H9 (cell line): Measurements from ENCODE around the gene SOD1. TPM values are rescaled to one million over a fixed set of nuclear protein-coding genes. Genes with fewer than 3 reads are reported as not detected.

Source experiments
- DNase-seq: peaks from one replicate; pipeline ENCODE4 v3.0.0-alpha.2; 2017
- H2AFZ ChIP-seq: one replicate; pipeline ENCODE4 v1.6.1; 2013; ENCODE audit warnings: mild to moderate bottlenecking, low read length, control low read depth, moderate library complexity
- H2AK5ac ChIP-seq: 2 replicates; pipeline ENCODE4 v1.6.1; 2013; ENCODE audit warnings: low read length, control low read depth, mixed read lengths; ENCODE audit not compliant: insufficient read length
- H2BK120ac ChIP-seq: one replicate; pipeline ENCODE4 v1.6.1; 2013; ENCODE audit warnings: low read depth, mild to moderate bottlenecking, low read length, control low read depth, inconsistent platforms; ENCODE audit not compliant: poor library complexity, severe bottlenecking
- H2BK12ac ChIP-seq: 2 replicates; pipeline ENCODE4 v1.6.1; 2013; ENCODE audit warnings: low read length, control low read depth, mixed read lengths, low read depth; ENCODE audit not compliant: insufficient read length
- H2BK15ac ChIP-seq: 2 replicates; pipeline ENCODE4 v1.6.1; 2013; ENCODE audit warnings: low read depth, low read length, control low read depth
- H2BK20ac ChIP-seq: one replicate; pipeline ENCODE4 v1.6.1; 2013; ENCODE audit warnings: low read depth, mild to moderate bottlenecking, low read length, control low read depth, inconsistent platforms; ENCODE audit not compliant: poor library complexity, severe bottlenecking
- H2BK5ac ChIP-seq: 2 replicates; pipeline ENCODE4 v1.6.1; 2013; ENCODE audit warnings: low read length, control low read depth, mixed read lengths; ENCODE audit not compliant: insufficient read length
- H3K14ac ChIP-seq: 2 replicates; pipeline ENCODE4 v1.6.1; 2013; ENCODE audit warnings: low read length, control low read depth; ENCODE audit not compliant: insufficient read depth
- H3K18ac ChIP-seq: 2 replicates; pipeline ENCODE4 v1.6.1; 2013; ENCODE audit warnings: low read depth, mild to moderate bottlenecking, mixed read lengths, low read length, control low read depth; ENCODE audit not compliant: insufficient read length
- H3K23ac ChIP-seq: 2 replicates; pipeline ENCODE4 v1.6.1; 2013; ENCODE audit warnings: low read length, control low read depth, mixed read lengths, low read depth; ENCODE audit not compliant: insufficient read length
- H3K23me2 ChIP-seq: 2 replicates; pipeline ENCODE4 v1.6.1; 2013; ENCODE audit warnings: low read depth, mild to moderate bottlenecking, mixed read lengths, low read length, control low read depth; ENCODE audit not compliant: insufficient read length, poor library complexity, severe bottlenecking
- H3K27ac ChIP-seq: 2 replicates; pipeline ENCODE4 v1.5.1; 2013; ENCODE audit warnings: low read length, control low read depth, mixed read lengths, low read depth; ENCODE audit not compliant: insufficient read length
- H3K27me3 ChIP-seq: 2 replicates; pipeline ENCODE4 v1.6.1; 2013; ENCODE audit warnings: low read length, control low read depth, inconsistent platforms; ENCODE audit not compliant: insufficient read depth
- H3K4ac ChIP-seq: 2 replicates; pipeline ENCODE4 v1.6.1; 2013; ENCODE audit warnings: low read depth, mild to moderate bottlenecking, control low read depth, inconsistent platforms, low read length, moderate library complexity
- H3K4me1 ChIP-seq: 2 replicates; pipeline ENCODE4 v1.6.1; 2013; ENCODE audit warnings: low read length, control low read depth, inconsistent platforms; ENCODE audit not compliant: insufficient read depth
- H3K4me2 ChIP-seq: 2 replicates; pipeline ENCODE4 v1.6.1; 2013; ENCODE audit warnings: low read length, control low read depth, mixed read lengths; ENCODE audit not compliant: insufficient read length, insufficient read depth
- H3K56ac ChIP-seq: 2 replicates; pipeline ENCODE4 v1.6.1; 2013; ENCODE audit warnings: low read depth, mild to moderate bottlenecking, mixed read lengths, low read length, control low read depth; ENCODE audit not compliant: insufficient read length
- H3K79me1 ChIP-seq: 2 replicates; pipeline ENCODE4 v1.6.1; 2013; ENCODE audit warnings: low read depth, mild to moderate bottlenecking, moderate library complexity, low read length, control low read depth, inconsistent platforms; ENCODE audit not compliant: insufficient read depth, poor library complexity, severe bottlenecking
- H3K79me2 ChIP-seq: 2 replicates; pipeline ENCODE4 v1.6.1; 2013; ENCODE audit warnings: low read length, control low read depth, inconsistent platforms; ENCODE audit not compliant: insufficient read depth
- H3K9ac ChIP-seq: 2 replicates; pipeline ENCODE4 v1.6.1; 2013; ENCODE audit warnings: low read length, control low read depth, mixed read lengths; ENCODE audit not compliant: insufficient read length; ENCODE audit errors: extremely low read depth
- H3K9me3 ChIP-seq: one replicate; pipeline ENCODE4 v1.6.1; 2013; ENCODE audit warnings: low read depth, low read length, inconsistent platforms; ENCODE audit not compliant: control insufficient read depth
- H3T11ph ChIP-seq: one replicate; pipeline ENCODE4 v1.6.1; 2013; ENCODE audit warnings: mild to moderate bottlenecking, low read length, control low read depth, inconsistent platforms
- H4K20me1 ChIP-seq: one replicate; pipeline ENCODE4 v1.6.1; 2013; ENCODE audit not compliant: control insufficient read depth, insufficient read length, insufficient read depth
- H4K5ac ChIP-seq: 2 replicates; pipeline ENCODE4 v1.6.1; 2013; ENCODE audit warnings: low read depth, mild to moderate bottlenecking, mixed read lengths, low read length, control low read depth; ENCODE audit not compliant: insufficient read length
- H4K8ac ChIP-seq: replicated peaks from 2 replicates; pipeline ENCODE4 v1.6.1; 2013; ENCODE audit warnings: low read length, control low read depth, mixed read lengths, low read depth; ENCODE audit not compliant: insufficient read length
- H4K91ac ChIP-seq: 2 replicates; pipeline ENCODE4 v1.6.1; 2013; ENCODE audit warnings: low read depth, mild to moderate bottlenecking, moderate library complexity, mixed read lengths, low read length, control low read depth; ENCODE audit not compliant: insufficient read length
- H3K27ac Mint-ChIP-seq, 3 experiments: 2 replicates in 2 of 3; 3 replicates in 1 of 3; pipeline ENCODE4 v1.8.0; 2020 to 2021; ENCODE audit warnings: mixed read lengths in 3 of 3, mild to moderate bottlenecking in 1 of 3, moderate library complexity in 1 of 3
- H3K27me3 Mint-ChIP-seq: 2 replicates; pipeline ENCODE4 v1.8.0; 2021; ENCODE audit warnings: low read depth, mild to moderate bottlenecking, moderate library complexity, mixed read lengths
- H3K36me3 Mint-ChIP-seq, 3 experiments: 2 replicates in 2 of 3; 3 replicates in 1 of 3; pipeline ENCODE4 v1.8.0; 2020 to 2021; ENCODE audit warnings: low read depth in 3 of 3, mixed read lengths in 3 of 3; ENCODE audit not compliant: insufficient read depth in 1 of 3
- H3K4me1 Mint-ChIP-seq, 2 experiments: 2 replicates each; pipeline ENCODE4 v1.8.0; 2020; ENCODE audit warnings: mixed read lengths in 2 of 2
- H3K4me3 Mint-ChIP-seq, 2 experiments: 2 replicates in 1 of 2; 3 replicates in 1 of 2; pipeline ENCODE4 v1.8.0; 2020 to 2021; ENCODE audit warnings: mild to moderate bottlenecking in 2 of 2, mixed read lengths in 2 of 2, moderate library complexity in 1 of 2
- H3K9me3 Mint-ChIP-seq, 2 experiments: 2 replicates in 1 of 2; 3 replicates in 1 of 2; pipeline ENCODE4 v1.8.0; 2020; ENCODE audit warnings: mild to moderate bottlenecking in 2 of 2, mixed read lengths in 2 of 2, moderate library complexity in 1 of 2
- WGBS: extraction: QIAGEN DNeasy Blood & Tissue Kit; methylation state at CpG from one replicate; pipeline ENCODE4 v1.1.7; 2013; ENCODE audit warnings: missing lambda C conversion rate, low lambda C conversion rate, mixed read lengths; ENCODE audit not compliant: insufficient read length; ENCODE audit errors: extremely low coverage; 5-methylcytosine and 5-hydroxymethylcytosine counted together
- total RNA-seq: library from RNA; stranded (reverse); gene quantifications from 2 replicates; pipeline ENCODE4 v1.2.1, GENCODE V29; 2021
- TF ChIP-seq, protein P1 (sequence below): fragments of 200-600 bp; sonication (generic); conservative IDR thresholded peaks from 3 replicates; pipeline ENCODE4 v1.8.0; 2021; ENCODE audit warnings: antibody characterized with exemption, mild to moderate bottlenecking

The SOD1 gene
- total RNA-seq, 1 experiment from 2014 or later: 201 TPM

DNA sequence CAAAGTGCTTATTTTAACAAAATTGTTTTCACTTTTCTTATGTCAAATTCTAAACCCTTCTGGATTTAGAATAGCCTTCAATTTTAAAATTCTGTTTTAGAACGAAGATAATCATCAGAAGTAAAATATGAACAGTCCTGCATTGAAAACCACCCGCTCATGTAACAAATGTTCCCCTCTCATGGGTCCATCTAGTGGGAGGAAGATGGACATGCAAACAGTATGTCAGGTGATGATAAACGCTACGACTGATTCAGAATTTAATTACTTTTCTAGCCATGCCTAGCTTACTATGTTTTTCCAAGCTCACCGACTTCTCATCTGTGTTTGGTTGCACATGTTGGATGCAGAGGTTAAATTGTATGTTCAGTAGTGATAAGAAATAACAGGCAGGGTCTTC, 23.5 kb downstream of the SOD1 start:
- Histone ChIP-seq H2BK12ac (no peak overlapping the region), H3K27me3 (no peaks in the 10 kb centered on the region), H2BK5ac (no peak overlapping the region), H3K79me2 (no peaks in the 10 kb centered on the region), H4K91ac (no peak overlapping the region), H4K5ac (no peak overlapping the region), H3K79me1 (no peaks in the 10 kb centered on the region), H4K20me1 (no peaks in the 10 kb centered on the region), H3K56ac (no peak overlapping the region), H3K4ac (no peak overlapping the region), H3K9ac (no peak overlapping the region), H3T11ph (no peak overlapping the region), H3K14ac (no peak overlapping the region), H2BK15ac (no peak overlapping the region), H3K18ac (no peak overlapping the region), H3K4me1 (no peaks in the 10 kb centered on the region), H2BK20ac (no peak overlapping the region), H2AFZ (no peak overlapping the region), H3K27ac (no peak overlapping the region), H3K9me3 (no peaks in the 10 kb centered on the region), H3K23ac (no peak overlapping the region), H2AK5ac (no peak overlapping the region), H3K23me2 (no peaks in the 10 kb centered on the region), H4K8ac (no peak overlapping the region), H3K4me2 (no peak overlapping the region), H2BK120ac (no peak overlapping the region)
- no peaks in the 10 kb centered on the region for H3K9me3 Mint-ChIP-seq
- H3K4me3 Mint-ChIP-seq: no peak overlapping the region
- TF ChIP-seq, protein P1, sequence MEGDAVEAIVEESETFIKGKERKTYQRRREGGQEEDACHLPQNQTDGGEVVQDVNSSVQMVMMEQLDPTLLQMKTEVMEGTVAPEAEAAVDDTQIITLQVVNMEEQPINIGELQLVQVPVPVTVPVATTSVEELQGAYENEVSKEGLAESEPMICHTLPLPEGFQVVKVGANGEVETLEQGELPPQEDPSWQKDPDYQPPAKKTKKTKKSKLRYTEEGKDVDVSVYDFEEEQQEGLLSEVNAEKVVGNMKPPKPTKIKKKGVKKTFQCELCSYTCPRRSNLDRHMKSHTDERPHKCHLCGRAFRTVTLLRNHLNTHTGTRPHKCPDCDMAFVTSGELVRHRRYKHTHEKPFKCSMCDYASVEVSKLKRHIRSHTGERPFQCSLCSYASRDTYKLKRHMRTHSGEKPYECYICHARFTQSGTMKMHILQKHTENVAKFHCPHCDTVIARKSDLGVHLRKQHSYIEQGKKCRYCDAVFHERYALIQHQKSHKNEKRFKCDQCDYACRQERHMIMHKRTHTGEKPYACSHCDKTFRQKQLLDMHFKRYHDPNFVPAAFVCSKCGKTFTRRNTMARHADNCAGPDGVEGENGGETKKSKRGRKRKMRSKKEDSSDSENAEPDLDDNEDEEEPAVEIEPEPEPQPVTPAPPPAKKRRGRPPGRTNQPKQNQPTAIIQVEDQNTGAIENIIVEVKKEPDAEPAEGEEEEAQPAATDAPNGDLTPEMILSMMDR: peak; percentile 36; the same call in 2 of the 3 replicates
- peaks cover 26 to 69% (median 64%) of the 10 kb centered on the region in 3 experiments; a peak in 6 of 7 replicates for H3K36me3 Mint-ChIP-seq
- no peaks in the 10 kb centered on the region for H3K27me3 Mint-ChIP-seq
- no peaks in the 10 kb centered on the region for H3K4me1 Mint-ChIP-seq
- no CpG with 5 or more reads among the region's 5 CpGs for WGBS
- no peak for DNase-seq
- no peak overlapping the region; a peak in 1 of 7 replicates for H3K27ac Mint-ChIP-seq
